Endothelial cell of umbilical vein (primary cell): Measurements from ENCODE around the gene CDX2. TPM values are rescaled to one million over a fixed set of nuclear protein-coding genes. Genes with fewer than 3 reads are reported as not detected.

Experiments used
- BruUV-seq: library from RNA; stranded (reverse); fragments of 400-500 nt; replicated peaks from 2 replicates; lab custom pipeline; 2021; lab: Mats Ljungman, UMichigan
- CTCF ChIA-PET: fragments of 300-600, 350-600 bp; sonication (Branson Sonifier 250); formaldehyde crosslinking; loops from one replicate; lab custom pipeline; 2021; ENCODE audit warnings: antibody characterized with exemption, inconsistent platforms; lab: Charles Lee
- POLR2A ChIA-PET: fragments of 300-600, 350-600 bp; sonication (Branson Sonifier 250); formaldehyde crosslinking; loops from one replicate; lab custom pipeline; 2021; ENCODE audit warnings: antibody characterized with exemption, inconsistent platforms; lab: Charles Lee
- DNase-seq: peaks from one replicate; pipeline ENCODE4 v3.0.0-alpha.2; 2011; ENCODE audit warnings: low read depth, low spot score
- FAIRE-seq: peaks from 2 replicates; lab custom pipeline; 2011; peaks lifted over from hg19 to GRCh38; lab: Jason Lieb, UNC
- H2AFZ ChIP-seq: 2 replicates; pipeline ENCODE4 v1.6.0; 2012; ENCODE audit warnings: low read depth, low read length, control low read depth, inconsistent platforms
- H3K27ac ChIP-seq: 2 replicates; pipeline ENCODE4 v1.5.1; 2011; ENCODE audit warnings: low read depth, mild to moderate bottlenecking, control low read depth, low read length, moderate library complexity; ENCODE audit not compliant: insufficient read depth
- H3K27me3 ChIP-seq, 2 experiments: 2 replicates each; pipeline versions ENCODE4 v1.6.0 to v1.6.1; 2011; ENCODE audit warnings: low read length in 2 of 2, mixed read lengths in 1 of 2; ENCODE audit not compliant: control insufficient read depth in 2 of 2, insufficient read depth in 2 of 2
- H3K36me3 ChIP-seq, 2 experiments: 2 replicates in 1 of 2; 3 replicates in 1 of 2; pipeline ENCODE4 v1.5.1; 2011; ENCODE audit warnings: low read length in 2 of 2, mild to moderate bottlenecking in 1 of 2, moderate library complexity in 1 of 2; ENCODE audit not compliant: control insufficient read depth in 2 of 2, insufficient read depth in 2 of 2; ENCODE audit errors: extremely low read depth in 1 of 2
- H3K4me1 ChIP-seq: 3 replicates; pipeline ENCODE4 v1.5.1; 2011; ENCODE audit warnings: mild to moderate bottlenecking, low read length; ENCODE audit not compliant: control insufficient read depth, insufficient read depth; ENCODE audit errors: extremely low read depth
- H3K4me2 ChIP-seq: 2 replicates; pipeline ENCODE4 v1.6.1; 2011; ENCODE audit warnings: low read length, control low read depth, mixed read lengths; ENCODE audit not compliant: insufficient read depth
- H3K4me3 ChIP-seq, 3 experiments: fragments of 200-600 bp in 1 of 3; sonication (generic), shearing (Covaris generic) in 1 of 3; replicated peaks in 1 of 3; 2 replicates each; pipeline ENCODE4 v1.5.1; 2011 to 2016; ENCODE audit warnings: control low read depth in 3 of 3, low read length in 3 of 3, mild to moderate bottlenecking in 2 of 3, inconsistent platforms in 1 of 3, low read depth in 1 of 3, moderate library complexity in 1 of 3; ENCODE audit not compliant: insufficient read depth in 1 of 3
- H3K79me2 ChIP-seq: 2 replicates; pipeline ENCODE4 v1.6.0; 2012; ENCODE audit warnings: low read length, inconsistent platforms; ENCODE audit not compliant: control insufficient read depth, insufficient read depth
- H3K9ac ChIP-seq: replicated peaks from 2 replicates; pipeline ENCODE3; 2011; ENCODE audit warnings: low read length, control low read depth; ENCODE audit not compliant: insufficient read depth; ENCODE audit errors: extremely low read depth
- H3K9me1 ChIP-seq: replicated peaks from 3 replicates; pipeline ENCODE4 v1.6.0; 2011; ENCODE audit warnings: mild to moderate bottlenecking, low read length; ENCODE audit not compliant: control insufficient read depth, insufficient read depth; ENCODE audit errors: extremely low read depth
- H3K9me3 ChIP-seq: replicated peaks from 2 replicates; pipeline ENCODE4 v1.5.1; 2012; ENCODE audit warnings: low read length, inconsistent platforms; ENCODE audit not compliant: control insufficient read depth, insufficient read depth
- H4K20me1 ChIP-seq: replicated peaks from 2 replicates; pipeline ENCODE3; 2011; ENCODE audit warnings: mild to moderate bottlenecking, low read length; ENCODE audit not compliant: control insufficient read depth, insufficient read depth; ENCODE audit errors: extremely low read depth
- CTCF ChIP-seq, 2 donors: IDR thresholded peaks; 1 replicate in 1 of 2; 2 replicates in 1 of 2; pipeline ENCODE4 v1.5.1; 2011; ENCODE audit warnings: low read length in 2 of 2, mild to moderate bottlenecking in 2 of 2, moderate library complexity in 2 of 2, control low read depth in 1 of 2, inconsistent platforms in 1 of 2, low read depth in 1 of 2; ENCODE audit not compliant: insufficient read depth in 1 of 2; ENCODE audit errors: extremely low read depth in 1 of 2
- EZH2 ChIP-seq: IDR thresholded peaks from 2 replicates; pipeline ENCODE4 v1.6.1; 2012; ENCODE audit warnings: borderline replicate concordance, low read depth, mild to moderate bottlenecking, moderate library complexity, low read length, inconsistent platforms; ENCODE audit not compliant: severe bottlenecking
- FOS ChIP-seq: IDR thresholded peaks from 2 replicates; pipeline ENCODE4 v1.6.1; 2011; ENCODE audit warnings: mild to moderate bottlenecking, low read length, moderate library complexity, borderline replicate concordance; ENCODE audit not compliant: insufficient read depth
- GATA2 ChIP-seq: IDR thresholded peaks from 2 replicates; pipeline ENCODE4 v1.7.0; 2011; ENCODE audit warnings: low read depth, mild to moderate bottlenecking, moderate library complexity, mixed read lengths, low read length; ENCODE audit not compliant: insufficient read length, insufficient read depth
- JUN ChIP-seq: IDR thresholded peaks from 2 replicates; pipeline ENCODE4 v1.6.1; 2011; ENCODE audit warnings: borderline replicate concordance, low read depth; ENCODE audit not compliant: insufficient read length, insufficient read depth
- MAX ChIP-seq: IDR thresholded peaks from 2 replicates; pipeline ENCODE4 v1.6.1; 2011; ENCODE audit not compliant: insufficient read depth, insufficient read length
- MYC ChIP-seq: IDR thresholded peaks from one replicate; pipeline ENCODE4 v1.6.1; 2011; ENCODE audit warnings: mild to moderate bottlenecking, low read depth, low read length
- POLR2A ChIP-seq: IDR thresholded peaks from 2 replicates; pipeline ENCODE4 v1.6.1; 2012; ENCODE audit warnings: low read depth, mild to moderate bottlenecking, control low read depth, low read length
- POLR2AphosphoS5 ChIP-seq: IDR thresholded peaks from 2 replicates; pipeline ENCODE4 v1.6.1; 2012; ENCODE audit warnings: low read depth, mild to moderate bottlenecking, control low read depth, low read length, moderate library complexity; ENCODE audit not compliant: insufficient read depth
- dilution Hi-C: fragments of 300-500 bp; cut with MboI; formaldehyde crosslinking; loops from one replicate; pipeline ENCODE4 v1.15.0; 2019; ENCODE audit warnings: low sequenced_read_pairs; ENCODE audit not compliant: extremely low pct_ligation_motif_present
- intact Hi-C: fragments of 100-400 bp; cut with micrococcal nuclease; formaldehyde crosslinking; loops from one replicate; pipeline ENCODE4 v1.10.0; 2022
- polyA plus RNA-seq, 4 experiments: library from polyadenylated mRNA; depleted of rRNA in 3 of 4; stranded (reverse) in 3 of 4; unstranded in 1 of 4; fragments of >200 nt; gene quantifications; 2 replicates each; pipeline versions ENCODE4 v1.2.1 to v1.2.3, GENCODE V29; 2011 to 2012; ENCODE audit warnings: missing spikeins in 1 of 4
- total RNA-seq: library from RNA; stranded (reverse); gene quantifications from 2 replicates; pipeline ENCODE4 v1.2.3, GENCODE V29; 2021

Gene CDX2
- total and polyA plus RNA-seq, 2 donors (not counting 3 experiments of a cell fraction or from before 2014, with no cell fraction given): not detected

- H3K9me3 ChIP-seq: no peaks in the 10 kb centered on the region
- H2AFZ ChIP-seq: no peak overlapping the region
- FAIRE-seq (no peak), DNase-seq (no peak)
- TF ChIP-seq POLR2A: no peak
- no peak for TF ChIP-seq MYC
- no peak for TF ChIP-seq POLR2AphosphoS5
- TF ChIP-seq EZH2: no peak
- no peak for TF ChIP-seq MAX
- no peak for TF ChIP-seq JUN
- TF ChIP-seq GATA2: no peak
- no peak for TF ChIP-seq FOS
- no peak for TF ChIP-seq CTCF (IDR thresholded peaks at IDR 0.05; ENCODE audit: extremely low read depth in 1 of 2, insufficient read depth in 1 of 2, low read depth in 1 of 2, low read length in 2 of 2)
- no peaks in the 10 kb centered on the region for H4K20me1 ChIP-seq
- intact Hi-C loops (no loop called here), dilution Hi-C loops (no loop called here)
- H3K9me1 ChIP-seq: no peaks in the 10 kb centered on the region
- no peaks in the 10 kb centered on the region for H3K4me1 ChIP-seq
- ChIA-PET CTCF (interaction anchor here (1.5 kb wide), 1 partner anchor 18 kb away, joined by 3 read pairs; no protein-coding TSS in a partner anchor), POLR2A (no interaction called here)
- no TSS peak for BruUV-seq
- H3K79me2 ChIP-seq: no peaks in the 10 kb centered on the region
- no peak overlapping the region for H3K4me2 ChIP-seq
- H3K4me3 ChIP-seq: no peak overlapping the region
- no peak overlapping the region for H3K9ac ChIP-seq
- H3K27ac ChIP-seq: no peak overlapping the region
- no peaks in the 10 kb centered on the region for H3K27me3 ChIP-seq
- H3K36me3 ChIP-seq: no peaks in the 10 kb centered on the region
Observed at GRCh38 chr13:28001837-28002473, 32.8 kb upstream of the CDX2 start.
